ENCODE results near the gene FSD1L. TPM values are rescaled to one million over a fixed set of nuclear protein-coding genes. Genes with fewer than 3 reads are reported as not detected.

Gene FSD1L
- total and polyA plus RNA-seq, 2 of the 13 experiments (the other 11 are each of a cell fraction or from before 2014, with no cell fraction given) = 4.1 to 5.1 TPM

DNA sequence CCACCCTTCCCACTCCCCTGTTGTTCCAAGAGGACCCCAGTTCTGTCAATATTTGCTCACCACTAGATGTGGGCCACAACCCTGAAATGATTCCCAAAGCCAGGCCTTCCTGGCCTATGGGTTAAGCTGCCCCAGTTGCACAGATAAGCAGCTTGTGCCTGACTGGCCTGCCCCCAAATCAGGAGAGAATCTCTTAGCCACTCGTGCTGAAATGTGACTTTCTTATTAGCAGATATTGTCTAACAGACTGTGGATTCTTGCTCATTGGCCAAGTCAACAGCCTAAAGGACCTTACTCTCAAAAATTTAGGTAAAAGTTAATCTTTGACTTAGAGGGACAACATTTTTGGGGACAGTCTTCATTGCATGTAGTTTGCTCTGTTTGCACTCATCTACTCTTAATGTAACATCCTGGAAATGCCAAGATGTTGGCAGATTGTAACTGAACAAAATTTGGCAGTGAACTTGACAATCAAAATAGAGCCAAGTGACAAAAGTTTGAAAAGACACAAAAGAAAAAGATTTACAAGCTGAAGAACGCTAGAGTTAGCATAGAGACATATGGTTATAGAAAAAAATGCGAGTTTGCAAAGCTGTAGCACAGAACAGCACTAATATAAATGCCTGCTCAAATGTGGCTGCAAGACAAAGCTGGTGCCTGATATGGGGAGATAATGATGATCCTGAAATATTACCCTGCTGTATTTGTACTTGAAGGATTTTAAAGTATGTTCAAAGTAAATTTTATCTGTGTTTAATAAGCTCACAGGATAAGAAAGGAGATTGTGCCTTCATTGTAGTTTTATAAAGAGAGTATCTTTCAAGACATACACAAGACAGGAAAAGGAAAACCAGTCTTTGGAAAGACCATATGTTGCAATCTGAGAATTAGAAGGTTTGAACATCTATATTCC, 29.0 kb upstream of the FSD1L start (continued):
- TF ChIP-seq GFI1 (CRISPR knock-in tag; IDR thresholded peaks at IDR 0.05; ENCODE audit: borderline replicate concordance) (peak; percentile 92; the same call in 1 of the 2 replicates), HMG20B (CRISPR knock-in tag; conservative IDR thresholded peaks at IDR 0.05) (peak; percentile 54; the same call in 1 of the 2 replicates), ZNF83 (CRISPR knock-in tag; IDR thresholded peaks at IDR 0.05; ENCODE audit: borderline replicate concordance) (no peak), RFX5 (IDR thresholded peaks at IDR 0.05; ENCODE audit: low read depth, low read length) (peak; percentile 42; the same call in 1 of the 2 replicates), ZNF20 (CRISPR knock-in tag; IDR thresholded peaks at IDR 0.05) (no peak), ZNF143 (CRISPR knock-in tag; IDR thresholded peaks at IDR 0.05) (no peak), ZNF510 (CRISPR knock-in tag; IDR thresholded peaks at IDR 0.05; ENCODE audit: low read depth) (no peak), ZNF672 (CRISPR knock-in tag; IDR thresholded peaks at IDR 0.05) (no peak), ZFAT (CRISPR knock-in tag; conservative IDR thresholded peaks at IDR 0.05) (no peak), SALL1 (CRISPR knock-in tag; IDR thresholded peaks at IDR 0.05) (peak; percentile 98), ZSCAN25 (CRISPR knock-in tag; IDR thresholded peaks at IDR 0.05) (no peak), EEA1 (CRISPR knock-in tag; IDR thresholded peaks at IDR 0.05; ENCODE audit: borderline replicate concordance) (no peak), ZNF737 (CRISPR knock-in tag; IDR thresholded peaks at IDR 0.05; ENCODE audit: borderline replicate concordance) (no peak), KDM3A (CRISPR knock-in tag; IDR thresholded peaks at IDR 0.05; ENCODE audit: low read depth) (0 out of 2 replicates have a peak, but pooled peaks have one; percentile 59), ZSCAN31 (CRISPR knock-in tag; IDR thresholded peaks at IDR 0.05; ENCODE audit: low read depth) (no peak), CSRNP1 (CRISPR knock-in tag; IDR thresholded peaks at IDR 0.05) (no peak), NR2F1 (CRISPR knock-in tag; IDR thresholded peaks at IDR 0.05) (peak in 1 of 2 experiments; percentile 25; a peak in 1 of 4 replicates), ARID2 (CRISPR knock-in tag; IDR thresholded peaks at IDR 0.05; ENCODE audit: borderline replicate concordance) (0 out of 2 replicates have a peak, but pooled peaks have one; percentile 4), CEBPB (IDR thresholded peaks at IDR 0.05; ENCODE audit: borderline replicate concordance, low read depth, low read length) (no peak)
- TF ChIP-seq, protein P1, sequence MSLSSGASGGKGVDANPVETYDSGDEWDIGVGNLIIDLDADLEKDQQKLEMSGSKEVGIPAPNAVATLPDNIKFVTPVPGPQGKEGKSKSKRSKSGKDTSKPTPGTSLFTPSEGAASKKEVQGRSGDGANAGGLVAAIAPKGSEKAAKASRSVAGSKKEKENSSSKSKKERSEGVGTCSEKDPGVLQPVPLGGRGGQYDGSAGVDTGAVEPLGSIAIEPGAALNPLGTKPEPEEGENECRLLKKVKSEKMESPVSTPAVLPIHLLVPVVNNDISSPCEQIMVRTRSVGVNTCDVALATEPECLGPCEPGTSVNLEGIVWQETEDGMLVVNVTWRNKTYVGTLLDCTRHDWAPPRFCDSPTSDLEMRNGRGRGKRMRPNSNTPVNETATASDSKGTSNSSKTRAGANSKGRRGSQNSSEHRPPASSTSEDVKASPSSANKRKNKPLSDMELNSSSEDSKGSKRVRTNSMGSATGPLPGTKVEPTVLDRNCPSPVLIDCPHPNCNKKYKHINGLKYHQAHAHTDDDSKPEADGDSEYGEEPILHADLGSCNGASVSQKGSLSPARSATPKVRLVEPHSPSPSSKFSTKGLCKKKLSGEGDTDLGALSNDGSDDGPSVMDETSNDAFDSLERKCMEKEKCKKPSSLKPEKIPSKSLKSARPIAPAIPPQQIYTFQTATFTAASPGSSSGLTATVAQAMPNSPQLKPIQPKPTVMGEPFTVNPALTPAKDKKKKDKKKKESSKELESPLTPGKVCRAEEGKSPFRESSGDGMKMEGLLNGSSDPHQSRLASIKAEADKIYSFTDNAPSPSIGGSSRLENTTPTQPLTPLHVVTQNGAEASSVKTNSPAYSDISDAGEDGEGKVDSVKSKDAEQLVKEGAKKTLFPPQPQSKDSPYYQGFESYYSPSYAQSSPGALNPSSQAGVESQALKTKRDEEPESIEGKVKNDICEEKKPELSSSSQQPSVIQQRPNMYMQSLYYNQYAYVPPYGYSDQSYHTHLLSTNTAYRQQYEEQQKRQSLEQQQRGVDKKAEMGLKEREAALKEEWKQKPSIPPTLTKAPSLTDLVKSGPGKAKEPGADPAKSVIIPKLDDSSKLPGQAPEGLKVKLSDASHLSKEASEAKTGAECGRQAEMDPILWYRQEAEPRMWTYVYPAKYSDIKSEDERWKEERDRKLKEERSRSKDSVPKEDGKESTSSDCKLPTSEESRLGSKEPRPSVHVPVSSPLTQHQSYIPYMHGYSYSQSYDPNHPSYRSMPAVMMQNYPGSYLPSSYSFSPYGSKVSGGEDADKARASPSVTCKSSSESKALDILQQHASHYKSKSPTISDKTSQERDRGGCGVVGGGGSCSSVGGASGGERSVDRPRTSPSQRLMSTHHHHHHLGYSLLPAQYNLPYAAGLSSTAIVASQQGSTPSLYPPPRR (CRISPR knock-in tag; IDR thresholded peaks at IDR 0.05; ENCODE audit: borderline replicate concordance) = peak; percentile 91
- TF ChIP-seq, protein P2, sequence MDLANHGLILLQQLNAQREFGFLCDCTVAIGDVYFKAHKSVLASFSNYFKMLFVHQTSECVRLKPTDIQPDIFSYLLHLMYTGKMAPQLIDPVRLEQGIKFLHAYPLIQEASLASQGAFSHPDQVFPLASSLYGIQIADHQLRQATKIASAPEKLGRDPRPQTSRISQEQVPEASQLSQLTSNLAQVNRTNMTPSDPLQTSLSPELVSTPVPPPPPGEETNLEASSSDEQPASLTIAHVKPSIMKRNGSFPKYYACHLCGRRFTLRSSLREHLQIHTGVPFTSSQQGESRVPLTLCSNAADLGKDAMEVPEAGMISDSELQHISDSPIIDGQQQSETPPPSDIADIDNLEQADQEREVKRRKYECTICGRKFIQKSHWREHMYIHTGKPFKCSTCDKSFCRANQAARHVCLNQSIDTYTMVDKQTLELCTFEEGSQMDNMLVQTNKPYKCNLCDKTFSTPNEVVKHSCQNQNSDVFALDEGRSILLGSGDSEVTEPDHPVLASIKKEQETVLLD (CRISPR knock-in tag; IDR thresholded peaks at IDR 0.05; ENCODE audit: low read depth) = no peak

Data from HepG2 (cell line).